GM19395 (cell line): Measurements from ENCODE around the gene FUOM.

Experiments used
- ATAC-seq: cut with Tn5 transposase; IDR thresholded peaks from one replicate; pipeline ENCODE4 v1.9.1; 2021; ENCODE audit warnings: mild to moderate bottlenecking, moderate library complexity; ENCODE audit not compliant: unreplicated experiment

FUOM gene, protein sequence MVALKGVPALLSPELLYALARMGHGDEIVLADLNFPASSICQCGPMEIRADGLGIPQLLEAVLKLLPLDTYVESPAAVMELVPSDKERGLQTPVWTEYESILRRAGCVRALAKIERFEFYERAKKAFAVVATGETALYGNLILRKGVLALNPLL

DNA sequence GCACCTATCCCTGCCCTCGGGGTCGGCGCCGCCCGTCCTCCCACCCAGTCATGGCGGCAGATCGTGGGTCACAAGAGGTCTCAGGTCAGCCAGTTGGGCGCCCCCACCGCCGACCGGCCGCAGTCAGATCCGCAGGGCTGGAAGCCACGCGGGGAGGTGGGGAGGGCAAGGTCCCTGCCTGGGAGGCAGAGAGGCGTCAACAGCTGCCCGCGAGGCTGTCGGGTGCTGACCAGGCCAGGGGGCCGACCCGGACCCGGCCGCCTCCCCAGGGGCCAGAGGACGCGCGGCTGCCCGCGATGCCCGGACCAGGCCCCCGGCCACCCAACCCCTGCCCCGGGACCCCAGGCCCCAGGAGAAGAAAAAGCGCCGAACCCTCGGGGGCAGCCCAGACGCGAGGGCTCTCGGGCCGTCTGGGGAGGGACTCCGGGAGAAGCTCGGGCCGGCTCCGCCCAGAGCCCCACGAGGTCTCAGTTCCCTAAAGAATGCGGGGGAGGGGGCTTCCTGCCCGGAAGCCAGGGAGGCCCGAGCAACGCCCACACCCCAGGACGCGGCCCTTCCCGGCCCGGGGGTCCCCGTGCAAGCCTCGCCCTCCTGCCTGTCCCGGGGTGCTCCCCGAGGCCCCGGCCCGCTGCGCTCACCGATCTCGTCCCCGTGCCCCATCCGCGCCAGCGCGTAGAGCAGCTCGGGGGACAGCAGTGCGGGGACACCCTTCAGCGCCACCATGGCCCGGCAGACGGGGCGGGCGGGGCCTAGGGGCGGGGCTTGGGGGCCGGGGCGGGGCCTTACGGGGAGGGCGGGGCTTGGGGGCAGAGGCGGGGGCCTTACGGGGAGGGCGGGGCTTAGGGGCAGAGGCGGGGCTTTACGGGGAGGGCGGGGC lies at the start of gene FUOM:
Gene FUOM (minus strand): TSS at position 735 of the 877 bp plus-strand sequence. CDS start 12 bp downstream, at position 723.
- ATAC-seq: peak; percentile 69

DNA sequence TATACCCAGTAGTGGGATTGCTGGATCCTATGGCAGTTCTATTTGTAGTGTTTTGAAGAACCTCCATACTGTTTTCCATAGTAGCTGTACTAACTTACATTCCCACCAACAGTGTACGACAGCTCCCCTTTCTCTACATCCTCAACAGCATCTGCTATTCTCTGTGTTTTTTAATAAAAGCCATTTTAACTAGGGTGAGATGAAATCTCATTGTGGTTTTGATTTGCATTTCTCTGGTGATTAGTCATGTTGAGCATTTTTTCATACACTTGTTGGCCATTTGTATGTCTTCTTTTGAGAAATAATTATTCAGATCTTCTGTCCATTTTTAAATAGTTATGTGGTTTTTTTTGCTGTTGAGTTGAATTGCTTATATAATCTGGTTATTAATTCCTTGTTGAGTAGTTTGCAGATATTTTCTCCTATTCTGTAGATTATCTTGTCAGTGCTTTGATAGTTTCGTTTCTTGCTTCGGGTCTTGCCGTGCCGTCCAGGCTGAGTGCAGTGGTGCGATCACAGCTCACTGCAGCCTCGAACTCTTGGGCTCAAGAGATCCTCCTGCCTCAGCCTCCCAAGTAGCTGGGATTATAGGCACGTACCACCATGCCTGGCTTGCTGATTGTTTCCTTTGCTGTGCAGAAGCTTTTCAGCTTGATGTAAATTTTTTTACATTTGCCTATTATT lies 48.2 kb upstream of the FUOM start:
- peak; percentile 70 for ATAC-seq

DNA sequence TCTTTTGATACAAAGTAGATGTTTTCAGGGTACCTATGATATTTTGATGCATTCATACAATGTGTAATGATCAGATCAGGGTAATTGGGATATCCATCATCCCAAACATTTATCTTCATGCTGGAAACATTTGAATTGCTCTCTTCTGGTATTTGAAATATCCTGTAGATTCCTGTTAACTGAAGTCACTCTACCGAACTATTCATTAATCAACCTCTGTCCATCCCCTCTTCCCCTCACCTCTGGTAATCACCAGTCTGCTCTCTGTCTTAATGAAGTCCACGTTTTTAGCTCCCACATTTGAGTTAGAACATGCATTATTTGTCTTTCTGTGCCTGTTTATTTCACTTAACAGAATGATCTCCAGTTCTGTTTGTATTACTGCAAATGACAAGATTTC lies 47.5 kb upstream of the FUOM start:
- ATAC-seq: no peak

DNA sequence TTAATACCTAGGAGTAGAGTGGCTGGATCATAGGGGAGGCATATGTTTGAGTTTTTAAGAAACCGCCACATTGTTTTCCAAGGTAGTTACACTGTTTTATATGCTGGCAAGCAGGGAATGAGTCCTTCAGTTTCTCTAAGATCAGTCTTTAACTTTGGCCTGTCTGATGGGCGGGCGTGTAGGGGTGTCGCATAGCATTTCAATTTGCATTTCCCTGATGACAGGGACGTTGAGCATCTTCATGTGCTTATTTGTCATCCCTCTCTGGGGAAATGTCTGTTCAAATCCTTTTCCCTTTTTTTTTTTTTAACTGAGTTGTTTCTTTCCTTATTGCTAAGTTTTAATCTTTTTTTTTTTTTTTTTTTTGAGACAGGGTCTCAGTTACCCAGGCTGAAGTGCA lies 46.0 kb upstream of the FUOM start:
- no peak for ATAC-seq

DNA sequence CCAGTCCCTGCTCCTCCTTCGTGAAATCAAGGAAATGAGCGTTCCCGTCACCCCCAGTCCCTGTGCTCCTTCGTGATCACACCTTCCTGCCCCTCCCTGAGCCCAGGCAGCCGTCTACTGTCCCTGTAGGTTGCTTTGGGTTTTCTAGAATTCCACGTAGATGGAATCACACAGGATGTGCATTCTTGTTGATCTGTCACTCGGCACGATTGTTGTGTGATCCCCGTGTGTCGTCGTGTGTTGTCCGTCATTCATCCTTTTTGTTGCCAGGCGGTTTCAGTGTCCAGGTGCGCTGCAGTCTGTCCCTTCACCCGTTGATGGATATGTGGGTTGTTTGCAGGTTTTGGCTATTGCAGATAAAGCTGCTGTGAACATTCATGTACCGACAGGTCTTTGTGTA lies 45.5 kb upstream of the FUOM start:
- ATAC-seq: no peak

DNA sequence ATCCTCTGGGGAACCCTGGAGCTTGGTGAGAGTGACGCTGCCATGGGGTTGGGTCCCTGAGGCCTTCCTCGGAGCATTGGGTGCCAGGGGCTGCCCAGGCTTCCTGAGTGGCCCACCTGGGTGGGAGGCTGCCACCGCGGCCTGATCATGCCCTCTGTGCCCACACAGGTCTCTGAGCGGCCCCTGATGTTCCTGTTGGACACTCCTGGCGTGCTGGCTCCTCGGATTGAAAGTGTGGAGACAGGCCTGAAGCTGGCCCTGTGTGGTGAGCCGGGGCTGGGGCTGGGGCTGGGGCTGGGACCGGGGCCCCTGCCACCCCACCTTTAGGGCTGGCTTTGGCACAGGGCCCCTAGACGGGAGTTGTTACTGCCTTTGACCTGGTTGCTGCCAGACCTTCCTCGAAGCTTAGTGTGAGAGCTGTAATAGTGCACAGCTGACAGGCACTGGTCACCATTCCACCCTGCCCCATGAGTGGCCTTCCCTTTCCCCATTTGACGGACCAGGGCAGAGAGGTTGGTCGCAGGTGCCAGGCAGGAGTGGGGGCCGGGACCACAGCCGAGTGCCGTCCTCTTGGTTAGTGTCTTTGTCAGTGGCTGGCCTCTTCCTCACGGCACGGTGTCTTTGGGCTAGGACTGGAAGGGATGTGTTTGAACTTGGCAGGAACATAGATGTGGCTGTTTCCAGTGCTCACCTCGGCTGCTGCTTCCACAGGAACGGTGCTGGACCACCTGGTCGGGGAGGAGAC lies 44.3 kb upstream of the FUOM start:
- ATAC-seq: no peak

DNA sequence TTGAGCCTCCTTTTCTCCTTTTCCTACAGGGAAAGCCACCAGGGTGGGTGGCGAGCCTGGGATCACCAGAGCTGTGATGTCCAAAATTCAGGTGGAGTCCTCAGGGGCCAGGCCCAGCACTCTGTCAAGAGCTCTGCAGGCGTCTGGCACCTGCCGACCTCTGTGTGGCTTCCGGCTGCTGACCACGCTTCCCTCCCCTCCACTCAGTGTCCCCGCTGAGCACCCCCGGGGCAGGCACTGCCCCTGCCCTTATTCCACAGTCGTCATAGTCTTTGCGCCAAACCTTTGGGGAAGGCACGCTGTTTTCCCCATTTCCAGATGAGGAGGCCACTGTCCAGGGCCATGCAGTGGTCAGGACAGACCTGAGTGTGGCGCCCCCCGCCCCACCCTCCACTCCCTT lies 43.7 kb upstream of the FUOM start:
- peak; percentile 11 for ATAC-seq

DNA sequence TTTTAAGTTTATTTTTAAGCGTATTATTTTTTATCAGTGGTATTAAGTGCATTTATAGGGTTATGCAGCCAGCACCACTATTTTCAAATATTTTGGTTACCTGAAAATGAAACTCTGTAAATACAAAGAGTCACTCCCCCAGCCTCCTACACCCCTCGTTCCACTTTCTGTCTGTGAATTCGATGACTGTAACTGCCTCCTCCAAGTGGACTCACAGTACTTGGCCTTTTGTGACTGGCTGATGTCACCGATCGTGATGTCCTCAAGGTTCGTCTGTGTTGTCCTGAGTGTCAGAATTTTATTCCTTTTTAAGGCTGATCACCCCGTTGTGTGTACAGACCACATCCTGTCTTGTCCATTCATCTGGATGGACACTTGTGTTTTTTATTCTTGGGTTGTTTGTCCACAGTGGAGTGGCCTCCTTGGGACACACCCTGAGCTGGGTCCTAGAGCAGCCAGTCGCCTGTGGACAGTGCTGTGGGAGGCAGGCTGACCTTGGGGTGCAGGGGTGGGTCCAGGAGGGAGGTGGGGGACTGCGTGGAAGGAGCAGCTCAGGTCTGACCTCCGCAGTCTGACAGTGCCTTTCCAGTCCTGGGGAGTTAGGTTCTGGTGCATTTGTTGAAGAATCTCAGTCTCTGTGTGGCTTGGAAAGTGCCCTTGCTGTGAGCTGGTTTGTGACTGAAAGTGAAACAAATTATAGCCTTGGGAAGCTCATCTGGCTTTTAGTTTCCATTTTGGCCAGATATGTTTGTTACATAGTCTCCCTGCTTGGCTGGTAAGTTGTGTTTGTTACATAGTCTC lies 43.0 kb upstream of the FUOM start:
- peak; percentile 78 for ATAC-seq

DNA sequence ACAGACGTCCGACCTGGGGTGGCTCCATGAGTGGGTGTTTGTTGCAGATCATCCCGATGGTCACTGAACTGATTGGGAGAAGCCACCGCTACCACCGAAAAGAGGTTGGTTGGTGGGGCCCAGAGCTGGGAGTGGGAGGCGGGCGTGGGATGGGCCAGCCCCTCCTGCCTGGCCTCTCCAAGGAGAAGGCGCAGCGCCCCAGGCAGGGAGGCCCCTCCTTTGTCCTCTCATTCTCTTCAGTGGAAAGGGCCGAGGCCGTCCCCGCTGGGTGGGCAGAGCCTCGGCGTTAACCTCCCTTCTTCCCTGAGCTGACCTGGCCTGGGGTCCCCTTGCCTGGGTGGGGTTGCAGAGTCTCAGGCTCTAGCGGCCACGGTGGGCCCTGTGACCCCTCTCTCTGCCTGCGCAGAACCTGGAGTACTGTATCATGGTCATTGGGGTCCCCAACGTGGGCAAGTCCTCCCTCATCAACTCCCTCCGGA lies 41.3 kb upstream of the FUOM start:
- no peak for ATAC-seq

DNA sequence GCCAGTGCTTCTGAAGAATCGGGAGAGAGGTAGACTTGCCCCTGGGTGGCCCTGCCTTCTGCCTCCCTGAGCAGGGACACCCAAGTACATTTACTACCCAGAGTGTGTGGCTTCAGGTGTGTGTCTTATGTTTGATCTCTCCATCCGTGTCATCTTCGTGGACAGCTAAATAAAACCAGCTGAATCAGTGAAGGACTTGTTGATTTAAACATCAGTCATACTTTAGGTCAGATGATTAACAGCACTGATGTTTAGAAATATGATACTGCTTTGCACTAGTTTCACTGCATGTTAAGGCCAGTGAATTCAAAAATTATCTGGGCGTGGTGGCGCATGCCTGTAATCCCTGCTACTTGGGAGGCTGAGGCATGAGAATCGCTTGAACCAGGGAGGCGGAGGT lies 40.1 kb upstream of the FUOM start:
- ATAC-seq: no peak

DNA sequence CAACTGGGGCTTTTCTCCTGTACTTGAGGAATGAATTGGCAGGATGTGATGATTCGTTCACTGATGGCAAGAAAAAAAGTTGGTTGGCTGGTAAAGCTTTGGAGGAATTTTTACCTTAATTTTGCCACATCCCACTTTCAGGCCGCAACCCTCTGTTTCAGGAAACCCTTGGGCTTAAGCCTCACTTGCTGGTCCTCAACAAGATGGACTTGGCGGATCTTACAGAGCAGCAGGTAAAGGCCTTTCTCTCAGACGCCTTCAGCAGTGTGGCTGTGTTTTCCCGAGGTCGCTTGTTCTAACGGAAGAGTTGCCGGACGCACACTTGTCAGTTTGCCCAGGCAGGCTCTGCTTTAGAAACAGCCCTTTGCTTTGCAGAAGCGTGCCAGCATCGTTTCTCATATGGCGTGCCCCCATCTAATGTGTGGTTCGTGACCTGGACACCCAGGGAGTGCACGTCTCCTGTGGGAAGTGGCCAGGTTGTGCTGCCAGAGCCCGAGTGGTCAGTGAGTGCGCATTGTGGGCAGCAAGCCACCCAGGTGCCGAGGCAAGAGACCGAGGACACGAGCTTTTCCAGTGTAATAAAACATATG lies 38.3 kb upstream of the FUOM start:
- no peak for ATAC-seq

DNA sequence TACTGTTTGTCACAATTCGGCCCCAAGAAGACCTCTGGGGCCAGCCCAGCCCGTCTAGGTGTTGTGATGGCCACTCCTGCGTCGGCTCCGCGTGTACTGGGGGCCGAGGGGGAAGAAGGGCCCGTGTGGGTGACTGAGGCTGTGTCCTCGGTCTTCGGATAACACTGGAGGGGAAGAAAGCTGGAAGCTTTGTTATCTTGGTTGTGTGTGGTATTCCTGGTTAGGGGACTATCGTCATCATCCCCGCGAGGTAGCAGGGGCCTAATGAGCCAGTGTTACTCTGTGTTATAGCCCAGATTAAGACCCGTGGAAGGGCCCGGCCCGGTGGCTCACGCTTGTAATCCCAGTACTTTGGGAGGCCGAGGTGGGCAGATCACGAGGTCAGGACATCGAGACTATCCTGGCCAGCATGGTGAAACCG lies 37.0 kb upstream of the FUOM start:
- ATAC-seq: no peak

DNA sequence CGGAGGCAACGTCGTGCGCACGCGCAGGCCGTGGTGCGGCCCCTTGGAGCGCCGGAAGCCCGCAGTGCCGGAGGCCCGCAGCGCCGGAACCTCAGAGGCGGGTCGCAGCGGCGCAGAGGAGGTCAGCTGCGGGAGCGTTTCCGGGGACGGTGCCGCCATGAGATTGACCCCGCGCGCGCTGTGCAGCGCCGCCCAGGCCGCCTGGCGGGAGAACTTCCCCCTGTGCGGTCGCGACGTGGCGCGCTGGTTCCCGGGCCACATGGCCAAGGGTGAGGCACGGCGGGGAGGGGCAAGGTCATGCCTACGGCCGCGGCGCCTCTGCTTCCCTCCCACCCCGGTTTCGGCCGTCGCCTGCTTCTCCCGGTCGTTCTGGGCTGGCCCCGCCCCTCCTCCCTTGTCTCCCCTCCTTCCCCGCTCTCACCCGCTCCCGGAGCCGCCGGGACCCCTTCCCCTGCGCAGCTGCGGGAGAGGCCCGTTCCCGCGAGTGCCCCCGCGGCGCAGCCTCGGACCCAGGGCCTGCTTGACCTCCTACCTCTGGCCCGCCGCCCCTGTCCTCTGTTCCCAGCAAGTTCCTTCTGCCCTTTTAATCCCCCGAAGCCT lies 36.3 kb upstream of the FUOM start, which contains the start of gene MTG1:
Gene MTG1 (plus strand): TSS at position 94 of the 600 bp plus-strand sequence. CDS start 64 bp downstream, at position 158.
- peak; percentile 63 for ATAC-seq

DNA sequence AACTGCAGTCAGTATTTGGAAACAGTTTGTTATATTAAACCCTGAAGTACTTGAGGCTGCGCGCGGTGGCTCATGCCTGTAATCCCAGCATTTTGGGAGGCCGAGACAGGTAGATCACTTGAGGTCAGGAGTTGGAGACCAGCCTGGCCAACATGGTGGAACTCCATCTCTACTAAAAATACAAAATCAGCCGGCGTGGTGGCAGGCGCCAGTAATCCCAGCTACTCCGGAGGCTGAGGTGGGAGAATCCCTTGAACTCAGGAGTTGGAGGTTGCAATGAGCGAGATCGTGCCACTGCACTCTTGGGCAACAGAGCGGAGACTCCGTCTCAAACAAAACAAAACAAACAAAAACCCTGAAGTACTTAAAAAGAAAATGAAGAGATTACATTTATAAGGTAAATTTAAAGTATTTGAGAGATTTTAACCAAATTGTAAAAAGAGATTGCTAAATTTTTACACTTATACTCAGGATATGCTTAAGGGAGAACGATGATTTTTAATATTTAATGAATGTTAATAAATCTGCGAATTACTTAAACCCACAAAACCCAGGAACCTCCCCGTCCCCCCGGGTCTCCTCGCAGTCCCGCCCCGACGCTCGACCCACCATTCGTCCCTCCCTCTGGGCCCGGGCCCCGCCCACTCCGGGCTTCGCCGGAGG lies 35.7 kb upstream of the FUOM start:
- no peak for ATAC-seq

DNA sequence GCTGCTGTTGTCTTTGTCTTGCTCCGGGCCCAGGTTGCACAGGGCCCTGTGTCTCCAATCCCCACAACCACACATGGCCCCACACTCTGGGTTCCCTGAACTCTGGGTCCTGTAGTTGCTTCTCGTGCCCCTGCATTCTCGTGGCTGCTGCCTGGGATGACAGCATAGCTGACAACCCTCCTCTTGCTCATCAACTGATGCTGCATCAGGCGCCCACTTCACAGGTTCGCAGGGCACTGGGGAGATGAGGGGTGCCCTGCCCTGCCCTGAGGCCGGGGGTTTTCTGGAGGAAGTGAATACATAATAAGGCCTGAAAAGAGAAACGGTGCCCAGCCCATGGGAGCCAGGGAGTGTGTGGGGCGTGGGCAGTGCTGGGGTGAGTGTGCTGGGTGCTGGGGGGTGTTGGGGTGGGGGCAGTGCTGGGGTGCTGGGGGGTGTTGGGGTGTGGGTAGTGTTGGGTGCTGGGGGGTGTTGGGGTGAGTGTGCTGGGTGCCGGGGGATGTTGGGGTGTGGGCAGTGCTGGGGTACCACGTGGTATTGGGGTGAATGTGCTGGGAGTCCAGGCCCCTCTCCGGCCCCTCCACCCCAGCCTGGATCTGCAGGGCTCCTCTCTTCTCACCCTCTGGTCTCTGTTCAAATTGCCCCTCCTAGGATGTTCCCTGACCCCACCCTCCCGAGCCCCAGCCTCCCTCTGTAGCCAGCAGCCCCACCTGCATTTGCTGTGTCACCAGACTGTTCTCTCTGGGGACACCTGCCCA lies 34.1 kb upstream of the FUOM start:
- no peak for ATAC-seq

DNA sequence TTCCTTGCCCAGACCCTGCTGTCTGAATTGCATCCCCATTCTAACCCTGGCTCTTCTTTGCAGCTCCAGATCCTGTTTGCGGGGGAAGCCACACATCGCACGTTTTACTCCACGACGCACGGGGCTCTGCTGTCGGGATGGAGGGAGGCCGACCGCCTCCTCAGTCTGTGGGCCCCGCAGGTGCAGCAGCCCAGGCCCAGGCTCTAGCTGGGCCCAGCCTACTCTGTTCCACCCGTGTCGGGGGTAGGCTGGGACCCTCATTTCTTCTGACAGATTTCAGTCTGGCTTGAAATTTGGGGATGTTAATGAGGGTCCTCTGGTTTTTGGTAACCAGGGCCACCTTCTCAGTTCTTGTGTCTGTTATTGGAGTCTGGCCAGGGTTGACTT lies 33.4 kb upstream of the FUOM start:
- ATAC-seq: no peak

DNA sequence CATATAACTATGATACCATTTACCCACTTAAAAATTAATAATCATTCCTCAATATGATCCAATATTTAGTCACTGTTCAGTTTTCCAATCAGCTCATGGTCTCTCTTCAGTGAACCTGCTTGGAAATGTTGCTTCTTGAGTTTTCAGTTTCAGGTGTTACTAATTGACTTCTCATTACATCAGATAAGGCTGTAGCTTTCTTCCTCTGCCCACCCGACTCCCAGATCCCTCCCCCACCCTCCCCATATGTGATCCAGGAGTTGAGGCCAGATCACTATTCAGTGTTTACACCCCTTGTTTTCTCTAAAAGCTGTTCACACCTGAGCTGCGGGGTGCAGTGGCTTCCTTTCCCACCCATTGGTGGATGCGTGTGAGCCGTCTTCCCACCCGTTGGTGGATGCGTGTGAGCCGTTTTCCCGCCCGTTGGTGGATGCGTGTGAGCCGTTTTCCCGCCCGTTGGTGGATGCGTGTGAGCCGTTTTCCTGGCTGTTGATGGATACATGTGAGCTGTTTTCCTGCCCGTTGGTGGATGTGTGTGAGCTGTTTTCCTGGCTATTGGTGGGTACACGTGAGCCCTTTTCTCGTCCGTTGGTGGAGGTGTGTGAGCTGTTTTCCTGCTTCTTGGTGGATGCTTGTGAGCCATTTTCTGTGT lies 32.9 kb upstream of the FUOM start:
- ATAC-seq: no peak
